ENCODE measurements around the gene ATG101. TPM values are rescaled to one million over a fixed set of nuclear protein-coding genes. Genes with fewer than 3 reads are reported as not detected.
A peak's percentile ranks its signal among the peaks of the same experiment; 100 is the strongest.

The ATG101 gene
- total and polyA plus RNA-seq, 2 of the 8 experiments (the other 6 are each of a cell fraction or from before 2014, with no cell fraction given): 49.8 to 55.9 TPM

GRCh38 chr12:52069327-52070184 is at the start of gene ATG101 (continued):
- no peak for TF ChIP-seq CHD2 (IDR thresholded peaks at IDR 0.05; ENCODE audit: low read length)
- peak; percentile 69; the same call in 1 of the 2 replicates for TF ChIP-seq SP4 (IDR thresholded peaks at IDR 0.05; ENCODE audit: low read length)
- peak; percentile 99 for TF ChIP-seq SP2 (IDR thresholded peaks at IDR 0.05; ENCODE audit: low read length)
- TF ChIP-seq SIN3A (conservative IDR thresholded peaks at IDR 0.05 in 1 of 2, IDR thresholded peaks at IDR 0.05 in 1 of 2; ENCODE audit: low read depth in 1 of 2, low read length in 2 of 2): peak; percentile 75 to 82; a peak in 3 of 4 replicates
- no peak; the same call in 1 of the 2 replicates for TF ChIP-seq BRCA1 (IDR thresholded peaks at IDR 0.05; ENCODE audit: low read depth, low read length)
- no peak for TF ChIP-seq CEBPB (IDR thresholded peaks at IDR 0.05; ENCODE audit: low read depth, low read length)
- peak; percentile 72 for TF ChIP-seq KDM4A (IDR thresholded peaks at IDR 0.05; ENCODE audit: low read depth, low read length, severe bottlenecking)
- no peak for TF ChIP-seq NANOG (IDR thresholded peaks at IDR 0.05; ENCODE audit: insufficient read depth, low read depth, low read length, poor library complexity, severe bottlenecking)
- 0 out of 2 replicates have a peak, but pooled peaks have one; percentile 23 for TF ChIP-seq TEAD4 (IDR thresholded peaks at IDR 0.05; ENCODE audit: low read depth, low read length)
- TF ChIP-seq TAF1 (IDR thresholded peaks at IDR 0.05; ENCODE audit: low read depth, low read length): peak; percentile 81

Measured in H1 (cell line).